Parathyroid adenoma (tissue), 2 donors: Measurements from ENCODE around the gene SH3BP5L.

Source experiments
- H2AFZ ChIP-seq: fragments of 300-600 bp; sonication (generic); one replicate; pipeline ENCODE4 v1.7.0; 2017; ENCODE audit warnings: antibody characterized with exemption, mild to moderate bottlenecking
- H3K27ac ChIP-seq: fragments of 300-600 bp; sonication (generic); one replicate; pipeline ENCODE4 v1.7.0; 2017
- H3K27me3 ChIP-seq: fragments of 300-600 bp; sonication (generic); one replicate; pipeline ENCODE4 v1.7.0; 2017; ENCODE audit warnings: low read length; ENCODE audit not compliant: control insufficient read depth, insufficient read depth
- H3K36me3 ChIP-seq: fragments of 300-600 bp; sonication (generic); one replicate; pipeline ENCODE4 v1.7.0; 2017; ENCODE audit warnings: low read length; ENCODE audit not compliant: control insufficient read depth, insufficient read depth
- H3K4me1 ChIP-seq: fragments of 300-600 bp; sonication (generic); one replicate; pipeline ENCODE4 v1.7.0; 2017; ENCODE audit warnings: control low read depth
- H3K4me2 ChIP-seq: fragments of 300-600 bp; sonication (generic); one replicate; pipeline ENCODE4 v1.7.0; 2017; ENCODE audit warnings: low read length
- H3K4me3 ChIP-seq: fragments of 300-600 bp; sonication (generic); one replicate; pipeline ENCODE4 v1.7.0; 2017; ENCODE audit warnings: low read depth, low read length
- H3K79me2 ChIP-seq: fragments of 300-600 bp; sonication (generic); one replicate; pipeline ENCODE4 v1.7.0; 2017; ENCODE audit warnings: control low read depth
- H3K9ac ChIP-seq: fragments of 300-600 bp; sonication (generic); one replicate; pipeline ENCODE4 v1.7.0; 2017; ENCODE audit warnings: mild to moderate bottlenecking
- H3K9me3 ChIP-seq: fragments of 300-600 bp; sonication (generic); one replicate; pipeline ENCODE4 v1.7.0; 2017; ENCODE audit warnings: low read length; ENCODE audit not compliant: control insufficient read depth
- TF ChIP-seq, protein P1 (sequence below): fragments of 300-600 bp; sonication (generic); IDR thresholded peaks from one replicate; pipeline ENCODE4 v1.7.0; 2017; ENCODE audit warnings: antibody characterized with exemption, mild to moderate bottlenecking
- donor health status: primary hyperparathyroidism.

SH3BP5L gene

DNA sequence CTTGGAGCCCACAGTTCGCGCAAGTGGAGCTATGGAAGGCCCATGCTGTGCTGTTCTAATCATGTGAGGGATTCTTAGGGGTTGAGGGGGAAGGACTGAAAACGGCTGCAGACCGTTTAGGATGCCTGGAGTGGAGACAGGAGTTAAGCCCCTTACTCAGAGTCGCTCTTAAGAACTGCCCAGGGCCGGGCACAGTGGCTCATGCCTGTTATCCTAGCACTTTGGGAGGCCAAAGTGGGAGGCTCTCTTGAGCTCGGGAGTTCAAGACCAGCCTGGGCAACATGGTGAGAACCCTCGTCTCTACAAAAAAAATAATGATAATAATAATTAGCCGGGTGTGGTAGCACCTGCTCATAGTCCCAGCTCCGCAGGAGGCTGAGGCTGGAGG is 13.4 kb upstream of the SH3BP5L start:
- Histone ChIP-seq H3K79me2 (peaks cover 9% of the 10 kb centered on the region), H3K27me3 (no peaks in the 10 kb centered on the region), H3K36me3 (no peaks in the 10 kb centered on the region), H3K4me3 (peak overlapping the region; percentile 87), H3K9me3 (no peaks in the 10 kb centered on the region), H2AFZ (peak overlapping the region; percentile 88), H3K9ac (peak overlapping the region; percentile 93), H3K27ac (peak overlapping the region; percentile 98), H3K4me2 (peak overlapping the region; percentile 79), H3K4me1 (no peaks in the 10 kb centered on the region)
- TF ChIP-seq, protein P1, sequence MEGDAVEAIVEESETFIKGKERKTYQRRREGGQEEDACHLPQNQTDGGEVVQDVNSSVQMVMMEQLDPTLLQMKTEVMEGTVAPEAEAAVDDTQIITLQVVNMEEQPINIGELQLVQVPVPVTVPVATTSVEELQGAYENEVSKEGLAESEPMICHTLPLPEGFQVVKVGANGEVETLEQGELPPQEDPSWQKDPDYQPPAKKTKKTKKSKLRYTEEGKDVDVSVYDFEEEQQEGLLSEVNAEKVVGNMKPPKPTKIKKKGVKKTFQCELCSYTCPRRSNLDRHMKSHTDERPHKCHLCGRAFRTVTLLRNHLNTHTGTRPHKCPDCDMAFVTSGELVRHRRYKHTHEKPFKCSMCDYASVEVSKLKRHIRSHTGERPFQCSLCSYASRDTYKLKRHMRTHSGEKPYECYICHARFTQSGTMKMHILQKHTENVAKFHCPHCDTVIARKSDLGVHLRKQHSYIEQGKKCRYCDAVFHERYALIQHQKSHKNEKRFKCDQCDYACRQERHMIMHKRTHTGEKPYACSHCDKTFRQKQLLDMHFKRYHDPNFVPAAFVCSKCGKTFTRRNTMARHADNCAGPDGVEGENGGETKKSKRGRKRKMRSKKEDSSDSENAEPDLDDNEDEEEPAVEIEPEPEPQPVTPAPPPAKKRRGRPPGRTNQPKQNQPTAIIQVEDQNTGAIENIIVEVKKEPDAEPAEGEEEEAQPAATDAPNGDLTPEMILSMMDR, result no peak

- peaks cover 9% of the 10 kb centered on the region for H3K79me2 ChIP-seq
- no peaks in the 10 kb centered on the region for H3K27me3 ChIP-seq
- peak overlapping the region; percentile 88 for H2AFZ ChIP-seq
- no peaks in the 10 kb centered on the region for H3K9me3 ChIP-seq
- H3K9ac ChIP-seq, result peak overlapping the region; percentile 93
- H3K27ac ChIP-seq, result peak overlapping the region; percentile 98
- no peaks in the 10 kb centered on the region for H3K36me3 ChIP-seq
- TF ChIP-seq, protein P1, result no peak
- H3K4me1 ChIP-seq, result no peaks in the 10 kb centered on the region
- peak overlapping the region; percentile 87 for H3K4me3 ChIP-seq
- peak overlapping the region; percentile 79 for H3K4me2 ChIP-seq
These were observed 12.8 kb upstream of the SH3BP5L start for GRCh38 chr1:248838357-248839167.

DNA sequence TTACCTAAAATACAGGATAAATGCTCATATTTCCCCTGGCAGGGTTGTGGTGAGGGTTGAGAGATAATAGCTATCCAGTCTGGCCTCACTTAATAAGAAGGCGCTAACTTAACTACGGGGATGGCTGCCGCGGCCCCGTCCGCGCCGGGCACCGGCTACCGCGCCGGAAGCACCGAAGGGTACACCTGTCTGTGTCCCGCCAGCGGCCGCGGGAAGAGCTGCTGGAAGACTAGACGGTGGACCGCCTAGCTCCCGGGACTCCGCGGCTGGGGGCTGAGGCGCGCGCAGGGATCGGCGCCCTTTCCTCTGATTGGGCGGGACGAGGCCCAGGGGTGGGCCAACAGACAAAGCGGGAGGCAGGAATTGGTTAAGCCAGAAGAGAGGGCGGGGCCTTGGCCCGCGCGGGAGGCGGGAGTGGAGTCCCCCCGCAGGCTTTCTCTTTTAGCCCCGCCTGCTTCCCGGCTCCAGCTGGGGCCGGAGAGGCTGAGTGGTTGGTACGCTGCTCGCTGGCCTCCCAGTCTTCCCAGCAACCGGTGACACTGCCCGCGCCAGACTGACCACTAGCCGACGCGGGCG is 12.2 kb upstream of the SH3BP5L start, which contains the start of gene ZNF672:
TSS of gene ZNF672 (plus strand) at position 444 of the 576 bp plus-strand sequence. CDS start 9,051 bp downstream, outside the sequence.
- peaks cover 9% of the 10 kb centered on the region for H3K79me2 ChIP-seq
- TF ChIP-seq, protein P1, result no peak

DNA sequence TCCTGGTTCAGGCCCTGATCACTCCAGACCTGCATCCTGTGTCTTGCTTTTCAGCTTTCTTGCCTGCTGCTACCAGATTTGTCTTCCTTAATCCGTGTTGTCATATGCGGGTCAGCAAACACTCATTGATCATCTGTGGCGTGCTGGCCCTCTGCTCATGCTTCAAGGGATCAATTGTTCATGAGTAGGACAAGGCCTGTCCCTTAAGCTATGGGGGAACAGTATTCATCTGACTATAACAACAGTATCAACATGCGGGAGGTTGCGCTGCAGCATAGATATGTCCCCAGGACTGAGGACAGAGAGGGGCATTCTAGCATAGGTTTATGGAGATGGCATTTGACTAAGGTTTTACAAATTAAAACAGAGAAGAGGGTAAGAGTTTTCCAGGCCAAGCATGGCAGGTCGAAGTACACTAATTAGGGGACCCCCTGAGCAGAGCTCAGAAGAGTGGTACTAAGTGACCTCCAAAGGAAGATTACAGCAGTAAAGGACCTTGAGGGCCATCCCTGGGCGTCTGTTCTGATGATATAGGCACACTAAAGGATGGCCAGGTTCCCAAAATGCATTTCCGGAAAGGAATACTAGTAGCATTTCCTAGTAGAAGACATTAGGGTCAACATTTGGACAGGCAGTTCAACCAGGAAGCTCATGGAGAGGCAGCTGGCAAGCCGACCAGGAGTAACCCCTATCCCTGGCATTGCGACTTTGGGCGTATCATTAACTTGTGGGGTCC is 11.5 kb upstream of the SH3BP5L start:
- peak overlapping the region; percentile 69 for H3K4me2 ChIP-seq
- TF ChIP-seq, protein P1, result no peak
- H3K9me3 ChIP-seq, result no peaks in the 10 kb centered on the region
- no peaks in the 10 kb centered on the region for H3K36me3 ChIP-seq
- peak overlapping the region; percentile 88 for H2AFZ ChIP-seq
- peak overlapping the region; percentile 98 for H3K27ac ChIP-seq
- H3K79me2 ChIP-seq, result peaks cover 9% of the 10 kb centered on the region
- H3K4me3 ChIP-seq, result peak overlapping the region; percentile 87
- no peaks in the 10 kb centered on the region for H3K4me1 ChIP-seq
- H3K27me3 ChIP-seq, result no peaks in the 10 kb centered on the region
- no peak overlapping the region for H3K9ac ChIP-seq

More for the DNA sequence above, 12.2 kb upstream of the SH3BP5L start, which contains the start of gene ZNF672:
- Histone ChIP-seq H2AFZ (peak within 1 kb of the TSS; percentile 88), H3K36me3 (no peaks in the 10 kb centered on the region), H3K9me3 (no peaks in the 10 kb centered on the region), H3K27ac (peak within 1 kb of the TSS; percentile 98), H3K4me3 (peak within 1 kb of the TSS; percentile 87), H3K4me2 (peak within 1 kb of the TSS; percentile 79), H3K27me3 (no peaks in the 10 kb centered on the region), H3K4me1 (no peaks in the 10 kb centered on the region), H3K9ac (peak within 1 kb of the TSS; percentile 93)
